SK-N-SH (cell line): ENCODE measurements around the gene ASGR1. TPM values are rescaled to one million over a fixed set of nuclear protein-coding genes. Genes with fewer than 3 reads are reported as not detected.

Experiments
- CTCF ChIA-PET: fragments of 300-600, 350-600 bp; formaldehyde crosslinking; extraction: SDS; loops from one replicate; lab custom pipeline; 2021; lab: Yijun Ruan, JAX
- POLR2A ChIA-PET: fragments of 350-600 bp; sonication (Branson Sonifier 250); formaldehyde crosslinking; extraction: SDS; loops from one replicate; lab custom pipeline; 2020; ENCODE audit warnings: antibody characterized with exemption, inconsistent platforms; lab: Yijun Ruan, JAX
- DNase-seq: peaks from one replicate; pipeline ENCODE4 v3.0.0; 2012
- H2AFZ ChIP-seq: fragments of 200-600 bp; sonication (generic); 2 replicates; pipeline ENCODE4 v1.8.1; 2016; ENCODE audit warnings: antibody characterized with exemption, mild to moderate bottlenecking, low read depth
- H3F3A ChIP-seq: fragments of 200-600 bp; sonication (generic); replicated peaks from 2 replicates; pipeline ENCODE3; 2016; ENCODE audit warnings: antibody characterized with exemption, mild to moderate bottlenecking; ENCODE audit not compliant: insufficient read depth
- H3K27ac ChIP-seq, 2 experiments: fragments of 200-500 bp in 1 of 2; fragments of 200-600 bp in 1 of 2; sonication (Bioruptor generic) in 1 of 2; sonication (generic), shearing (Covaris generic) in 1 of 2; 2 replicates each; pipeline versions ENCODE4 v1.5.1 to v1.6.1; 2014 to 2016; ENCODE audit warnings: low read depth in 2 of 2, inconsistent platforms in 1 of 2, low read length in 1 of 2, mild to moderate bottlenecking in 1 of 2, mixed read lengths in 1 of 2
- H3K27me3 ChIP-seq: fragments of 200-600 bp; sonication (generic), shearing (Covaris generic); 2 replicates; pipeline ENCODE4 v1.6.1; 2016; ENCODE audit warnings: mixed run types; ENCODE audit not compliant: insufficient read depth
- H3K36me3 ChIP-seq, 2 experiments: fragments of 200-500 bp in 1 of 2; fragments of 200-600 bp in 1 of 2; sonication (Bioruptor generic) in 1 of 2; sonication (generic) in 1 of 2; replicated peaks in 1 of 2; 2 replicates each; pipeline versions ENCODE3 to v1.5.1; 2014 to 2016; ENCODE audit warnings: low read length in 1 of 2, mild to moderate bottlenecking in 1 of 2; ENCODE audit not compliant: insufficient read depth in 2 of 2, control insufficient read depth in 1 of 2
- H3K4me1 ChIP-seq, 2 experiments: fragments of 200-500 bp in 1 of 2; fragments of 200-600 bp in 1 of 2; sonication (Bioruptor generic) in 1 of 2; sonication (generic), shearing (Covaris generic) in 1 of 2; 2 replicates each; pipeline versions ENCODE4 v1.5.1 to v1.6.1; 2014 to 2016; ENCODE audit warnings: low read depth in 1 of 2, low read length in 1 of 2, mixed run types in 1 of 2; ENCODE audit not compliant: insufficient read depth in 2 of 2, control insufficient read depth in 1 of 2
- H3K4me2 ChIP-seq: fragments of 200-600 bp; sonication (generic), shearing (Covaris generic); 2 replicates; pipeline ENCODE4 v1.6.1; 2017; ENCODE audit warnings: mixed run types
- H3K4me3 ChIP-seq, 2 experiments: fragments of 200-500 bp in 1 of 2; fragments of 200-600 bp in 1 of 2; sonication (Bioruptor generic) in 1 of 2; sonication (generic), shearing (Covaris generic) in 1 of 2; 2 replicates each; pipeline versions ENCODE4 v1.5.1 to v1.8.1; 2014 to 2016; ENCODE audit warnings: low read depth in 2 of 2, inconsistent platforms in 1 of 2, low read length in 1 of 2, mild to moderate bottlenecking in 1 of 2, mixed read lengths in 1 of 2, moderate library complexity in 1 of 2
- H3K79me2 ChIP-seq: fragments of 200-600 bp; sonication (generic); 2 replicates; pipeline ENCODE4 v1.8.1; 2017; ENCODE audit warnings: mild to moderate bottlenecking; ENCODE audit not compliant: insufficient read depth
- H3K9ac ChIP-seq: fragments of 200-600 bp; sonication (generic); 2 replicates; pipeline ENCODE4 v1.6.1; 2017; ENCODE audit warnings: mixed run types
- H3K9me2 ChIP-seq: fragments of 200-600 bp; sonication (generic); 2 replicates; pipeline ENCODE4 v1.6.1; 2017; ENCODE audit warnings: mixed run types
- H3K9me3 ChIP-seq: fragments of 200-600 bp; sonication (generic); 2 replicates; pipeline ENCODE4 v1.6.1; 2017; ENCODE audit warnings: mixed run types, mild to moderate bottlenecking, moderate library complexity
- H4K20me1 ChIP-seq: fragments of 200-600 bp; sonication (generic); 2 replicates; pipeline ENCODE4 v1.6.1; 2017; ENCODE audit warnings: mild to moderate bottlenecking, mixed run types; ENCODE audit not compliant: insufficient read depth
- CHD2 ChIP-seq: fragments of 150-350 bp; IDR thresholded peaks from 2 replicates; pipeline ENCODE4 v1.6.1; 2018; ENCODE audit warnings: low read length; ENCODE audit not compliant: partially characterized antibody
- CTCF ChIP-seq: fragments of 200-600 bp; sonication (generic); IDR thresholded peaks from 2 replicates; pipeline ENCODE4 v1.6.1; 2017; ENCODE audit warnings: antibody characterized with exemption, mild to moderate bottlenecking, moderate library complexity
- ELF1 ChIP-seq: IDR thresholded peaks from 2 replicates; pipeline ENCODE4 v1.4.0; 2012
- EZH2phosphoT487 ChIP-seq: fragments of 200-600 bp; sonication (generic); IDR thresholded peaks from 2 replicates; pipeline ENCODE4 v1.6.1; 2017; ENCODE audit warnings: low read depth, mixed run types, mild to moderate bottlenecking, antibody characterized with exemption, moderate library complexity, borderline replicate concordance
- GATA2 ChIP-seq: sonication (generic); formaldehyde crosslinking; IDR thresholded peaks from 2 replicates; pipeline ENCODE4 v1.5.0; 2020; ENCODE audit warnings: mild to moderate bottlenecking, missing genetic modification reagents
- MAX ChIP-seq: IDR thresholded peaks from 2 replicates; pipeline ENCODE4 v1.4.0; 2012; ENCODE audit warnings: low read depth
- MEF2A ChIP-seq: IDR thresholded peaks from 2 replicates; pipeline ENCODE4 v1.4.0; 2012; ENCODE audit warnings: low read depth, borderline replicate concordance
- NFIC ChIP-seq: IDR thresholded peaks from 2 replicates; pipeline ENCODE4 v1.4.0; 2012; ENCODE audit warnings: borderline replicate concordance
- RAD21 ChIP-seq: IDR thresholded peaks from 2 replicates; pipeline ENCODE4 v1.6.1; 2012; ENCODE audit warnings: mild to moderate bottlenecking, low read length
- RCOR1 ChIP-seq: fragments of 150-350 bp; IDR thresholded peaks from 2 replicates; pipeline ENCODE4 v1.6.1; 2017; ENCODE audit warnings: antibody characterized with exemption, low read length
- REST ChIP-seq: IDR thresholded peaks from 2 replicates; pipeline ENCODE4 v1.6.1; 2012; ENCODE audit warnings: mild to moderate bottlenecking, low read depth, low read length, moderate library complexity
- RXRA ChIP-seq: IDR thresholded peaks from 2 replicates; pipeline ENCODE4 v1.4.0; 2012; ENCODE audit warnings: low read depth, mild to moderate bottlenecking, borderline replicate concordance
- SMC3 ChIP-seq: IDR thresholded peaks from 2 replicates; pipeline ENCODE4 v1.6.1; 2012; ENCODE audit warnings: low read depth, low read length, improper control_type of control experiment
- USF2 ChIP-seq: fragments of 150-350 bp; IDR thresholded peaks from 2 replicates; pipeline ENCODE4 v1.6.1; 2017; ENCODE audit warnings: antibody characterized with exemption, low read length, low read depth, borderline replicate concordance
- YY1 ChIP-seq: IDR thresholded peaks from 2 replicates; pipeline ENCODE4 v1.4.0; 2012; ENCODE audit warnings: low read depth, mild to moderate bottlenecking
- ZBTB33 ChIP-seq: IDR thresholded peaks from 2 replicates; pipeline ENCODE4 v1.4.0; 2012; ENCODE audit warnings: low read depth, borderline replicate concordance
- WGBS: methylation state at CpG from one replicate; pipeline ENCODE4 v1.1.6; 2017; ENCODE audit warnings: low lambda C conversion rate; 5-methylcytosine and 5-hydroxymethylcytosine counted together
- polyA plus RNA-seq, 3 experiments: library from polyadenylated mRNA; depleted of rRNA; stranded (reverse); fragments of >200 nt; gene quantifications; 2 replicates each; pipeline ENCODE4 v1.2.3, GENCODE V29; 2012

ASGR1 gene
- polyA plus RNA-seq, 1 of the 3 experiments (the other 2 are of a cell fraction), result 2.1 TPM

- Histone ChIP-seq H3K4me1 (peaks cover 0 to 8% of the 10 kb centered on the region in 2 experiments; a peak in 1 of 4 replicates), H3K9me3 (no peaks in the 10 kb centered on the region), H3F3A (peaks cover 3% of the 10 kb centered on the region), H4K20me1 (no peaks in the 10 kb centered on the region), H3K9ac (peak overlapping the region; percentile 35; the same call in 1 of the 2 replicates), H3K4me3 (peak overlapping the region; percentile 38 to 56), H2AFZ (peak overlapping the region; percentile 68; the same call in 1 of the 2 replicates), H3K9me2 (no peaks in the 10 kb centered on the region), H3K27ac (no peak overlapping the region), H3K79me2 (no peaks in the 10 kb centered on the region), H3K36me3 (no peaks in the 10 kb centered on the region), H3K27me3 (no peaks in the 10 kb centered on the region), H3K4me2 (peak overlapping the region; percentile 93)
- TF ChIP-seq GATA2, result no peak
- peak; percentile 85 for TF ChIP-seq CTCF
- no peak for TF ChIP-seq MAX
- TF ChIP-seq YY1, result no peak
- TF ChIP-seq ELF1, result no peak
- TF ChIP-seq NFIC, result no peak
- TF ChIP-seq RXRA, result no peak
- TF ChIP-seq REST, result no peak
- peak; percentile 81 for TF ChIP-seq RAD21
- TF ChIP-seq ZBTB33, result no peak
- TF ChIP-seq SMC3, result peak; percentile 64
- TF ChIP-seq EZH2phosphoT487, result no peak
- TF ChIP-seq CHD2, result no peak
- no peak for TF ChIP-seq RCOR1
- no peak for TF ChIP-seq MEF2A
- no peak for TF ChIP-seq USF2
- ChIA-PET POLR2A (interaction anchor here (0.6 to 1.5 kb wide), 4 partner anchors 10 to 227 kb away, joined by 3 to 5 read pairs (median 4); partner anchors contain the start of gene TMEM256), CTCF (interaction anchor here (0.6 to 12.9 kb wide), 44 partner anchors 8 to 307 kb away, joined by 3 to 217 read pairs (median 6); partner anchors contain the start of genes ASGR2, CLEC10A, POLR2A and SLC16A11)
- WGBS, result under 1% methylated on average over 15 of the region's 31 CpGs
- peak; percentile 95 for DNase-seq
These were observed 1.8 kb downstream of the ASGR1 start for GRCh38 chr17:7177191-7177953.
